GM19043 (cell line): ENCODE results near the gene OVOL3.
"Not testable (repeated sequence)": the region's sequence is repeated elsewhere in the genome, so short reads cannot be mapped to it uniquely, and the experiment has no call there.

Experiments
- ATAC-seq: cut with Tn5 transposase; IDR thresholded peaks from one replicate; pipeline ENCODE4 v1.9.1; 2021; ENCODE audit warnings: low read depth; ENCODE audit not compliant: unreplicated experiment

The OVOL3 gene

DNA sequence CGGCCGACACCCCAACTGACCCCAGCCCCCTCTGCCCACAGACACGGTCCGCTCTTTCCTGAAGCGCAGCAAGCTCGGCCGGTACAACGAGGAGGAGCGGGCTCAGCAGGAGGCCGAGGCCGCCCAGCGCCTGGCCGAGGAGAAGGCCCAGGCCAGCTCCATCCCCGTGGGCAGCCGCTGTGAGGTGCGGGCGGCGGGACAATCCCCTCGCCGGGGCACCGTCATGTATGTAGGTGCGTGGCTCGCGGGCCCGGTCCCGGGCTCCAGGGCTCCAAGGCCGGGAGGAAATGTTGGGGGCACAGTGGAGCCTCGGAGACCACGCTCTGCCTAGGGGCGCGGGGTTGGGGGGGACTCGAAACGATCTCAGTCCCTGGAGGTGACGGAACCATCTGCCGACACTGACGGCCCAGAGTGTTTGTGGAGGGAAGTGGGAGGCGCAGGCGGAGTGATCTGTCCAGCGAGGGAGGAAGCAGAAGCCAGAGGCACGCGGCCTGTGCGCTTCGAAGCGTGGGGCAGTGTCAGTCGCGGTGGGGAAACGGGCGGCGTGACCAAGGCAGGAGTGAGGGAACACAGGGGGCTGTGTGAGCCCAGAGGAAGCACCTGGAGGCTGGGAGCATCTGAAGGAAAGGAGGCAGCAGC is 10.7 kb downstream of the OVOL3 start:
- ATAC-seq, result no peak

DNA sequence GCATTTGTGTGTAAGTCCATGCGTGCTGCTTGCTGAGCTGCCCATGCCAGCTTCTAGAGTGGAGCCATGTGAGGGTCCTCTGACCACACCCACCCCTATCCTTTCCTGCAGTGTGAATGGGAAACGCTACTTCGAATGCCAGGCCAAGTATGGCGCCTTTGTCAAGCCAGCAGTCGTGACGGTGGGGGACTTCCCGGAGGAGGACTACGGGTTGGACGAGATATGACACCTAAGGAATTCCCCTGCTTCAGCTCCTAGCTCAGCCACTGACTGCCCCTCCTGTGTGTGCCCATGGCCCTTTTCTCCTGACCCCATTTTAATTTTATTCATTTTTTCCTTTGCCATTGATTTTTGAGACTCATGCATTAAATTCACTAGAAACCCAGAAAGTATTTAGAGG is 14.6 kb downstream of the OVOL3 start:
- ATAC-seq, result no peak

DNA sequence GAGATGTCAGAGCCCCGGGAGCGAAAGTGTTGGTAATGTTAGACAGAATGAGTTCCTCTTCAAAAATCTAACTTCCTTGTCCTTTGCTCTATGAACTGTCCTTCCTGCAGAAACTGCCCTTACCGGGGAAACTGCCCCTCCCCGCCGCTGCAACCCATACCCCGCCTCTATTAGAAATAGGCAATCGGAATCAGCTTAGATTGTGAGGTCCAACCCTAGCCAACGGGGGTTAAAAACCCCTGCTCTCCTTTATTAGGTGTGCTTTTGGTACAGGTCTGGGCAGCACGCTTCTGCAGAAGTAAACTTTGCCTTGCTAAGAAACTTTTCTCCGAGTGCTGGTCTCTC is 17.4 kb downstream of the OVOL3 start:
- ATAC-seq, result no peak

DNA sequence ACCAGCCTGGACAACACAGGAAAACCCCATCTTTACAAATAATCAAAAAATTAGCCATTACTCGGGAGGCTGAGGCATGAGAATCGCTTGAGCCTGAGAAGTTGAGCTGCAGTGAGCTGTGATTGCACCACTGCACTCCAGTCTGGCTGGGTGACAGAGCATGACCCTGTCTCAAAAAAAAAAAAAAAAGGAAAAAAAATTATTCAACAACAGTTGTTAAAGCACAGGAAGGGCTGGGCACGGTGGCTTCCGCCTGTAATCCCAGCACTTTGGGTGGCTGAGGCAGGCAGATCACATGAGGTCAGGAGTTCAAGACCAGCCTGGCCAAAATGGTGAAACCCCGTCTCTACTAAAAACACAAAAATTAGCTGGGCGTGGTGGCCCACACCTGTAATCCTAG is 20.3 kb downstream of the OVOL3 start:
- ATAC-seq, result not testable (repeated sequence)

DNA sequence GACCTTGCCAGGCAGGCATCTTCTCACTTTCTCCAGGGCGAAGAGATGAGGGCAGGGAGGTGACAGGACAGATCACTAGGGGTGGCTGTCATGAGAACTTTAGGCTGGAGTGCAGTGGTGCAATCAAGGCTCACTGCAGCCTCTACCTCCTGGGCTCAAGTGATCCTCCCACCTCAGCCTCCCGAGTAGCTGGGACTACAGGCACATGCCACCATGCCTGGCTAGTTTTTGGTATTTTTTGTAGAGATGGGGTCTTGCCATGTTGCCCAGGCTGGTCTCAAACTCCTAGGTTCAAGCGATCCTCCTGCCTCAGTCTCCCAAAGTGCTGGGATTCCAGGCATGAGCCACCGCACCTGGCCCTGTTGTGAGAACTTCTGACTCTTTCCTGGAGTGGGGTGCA is 23.9 kb downstream of the OVOL3 start:
- ATAC-seq, result not testable (repeated sequence)

DNA sequence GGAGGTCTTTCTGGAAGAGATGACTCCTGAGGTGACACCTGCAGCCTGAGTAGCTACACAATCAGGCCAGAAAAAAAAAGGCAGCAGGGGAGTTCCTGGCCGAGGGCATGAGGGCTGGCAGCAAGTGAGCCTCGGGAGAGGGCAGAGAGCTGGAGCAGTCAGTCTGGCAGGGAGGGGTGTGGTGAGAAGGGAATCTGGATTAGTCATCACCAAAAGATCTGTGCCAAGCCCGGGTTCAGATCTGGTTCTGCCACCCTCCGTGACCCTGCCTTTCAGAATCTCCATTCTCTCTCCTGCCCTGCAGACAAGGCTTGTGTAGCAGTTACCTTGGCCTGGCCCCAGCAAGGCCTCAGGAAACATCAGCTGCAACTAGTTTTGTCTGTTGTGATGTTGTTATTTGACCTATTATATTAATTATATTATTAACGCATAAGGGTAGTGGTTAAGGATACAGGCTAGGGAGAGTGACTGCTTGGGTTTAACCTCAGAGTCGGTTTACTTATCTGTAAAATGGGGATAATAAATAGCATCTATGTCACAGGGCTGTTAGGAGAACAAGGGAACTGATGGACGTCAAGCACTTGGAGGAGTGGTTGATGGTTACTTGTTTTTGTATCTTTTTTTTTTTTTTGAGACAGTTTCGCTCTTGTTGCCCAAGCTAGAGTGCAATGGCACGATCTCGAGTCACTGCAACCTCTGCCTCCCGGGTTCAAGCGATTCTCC is 26.2 kb downstream of the OVOL3 start:
- ATAC-seq, result no peak

DNA sequence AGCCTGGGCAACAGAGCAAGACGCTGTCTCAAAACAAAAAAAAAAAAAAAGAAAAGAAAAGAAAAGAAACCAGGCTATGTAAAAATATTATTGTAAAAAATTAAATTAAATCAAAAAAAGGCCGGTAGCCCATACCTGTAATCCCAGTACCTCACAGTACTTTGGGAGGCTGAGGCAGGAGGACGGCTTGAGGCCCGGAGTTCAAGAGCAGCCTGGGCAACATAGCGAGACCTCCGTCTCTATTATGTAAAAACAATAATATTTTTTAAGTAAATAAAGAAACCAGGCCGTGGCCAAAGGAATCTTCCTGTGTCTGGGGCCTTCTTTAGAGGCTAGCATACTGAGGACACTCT is 28.2 kb downstream of the OVOL3 start:
- no peak for ATAC-seq

DNA sequence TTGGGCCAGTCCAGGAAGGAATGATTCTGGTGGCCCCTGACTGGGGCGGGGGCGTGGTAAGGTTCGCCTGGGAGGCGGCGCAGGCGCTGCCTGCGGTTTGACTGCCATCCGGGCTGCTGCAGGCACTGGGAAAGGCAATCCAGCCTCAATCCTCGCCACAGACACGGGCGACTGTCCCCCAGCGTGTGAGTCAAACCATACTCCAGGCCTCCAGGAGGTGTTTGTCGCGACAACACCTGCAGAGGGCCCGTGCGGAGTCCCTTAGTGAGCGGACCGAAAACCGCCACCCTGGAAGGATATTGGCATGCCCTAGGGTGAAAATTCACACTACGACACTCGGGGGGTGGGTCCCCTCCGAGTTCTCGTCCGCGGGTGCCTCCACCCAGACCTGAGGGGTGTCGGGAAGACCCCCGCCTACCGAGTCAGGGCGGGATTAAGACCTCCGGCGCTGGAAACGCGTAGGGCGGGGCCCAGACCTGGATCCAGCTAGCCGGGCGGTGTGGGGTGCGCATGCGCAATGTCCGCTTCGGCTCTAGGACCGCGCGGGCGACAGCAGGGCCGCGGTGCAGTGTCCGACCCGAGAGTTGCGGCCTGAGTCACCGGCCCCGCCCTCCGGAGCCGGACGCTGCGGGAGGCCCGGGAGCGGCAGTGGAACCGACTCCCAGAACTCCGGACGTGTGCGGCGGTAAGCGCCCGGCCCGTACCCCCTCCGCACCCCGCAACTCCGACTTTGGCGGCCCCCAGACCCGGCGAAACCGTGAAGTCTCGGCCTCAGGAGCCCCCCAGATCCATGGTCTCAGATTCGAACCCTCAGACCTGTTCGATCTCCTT is 28.7 kb downstream of the OVOL3 start, which contains the start of gene CAPNS1:
CAPNS1 (plus strand) TSS at position 594 of the 831 bp plus-strand sequence. CDS start 946 bp downstream, outside the sequence.
- ATAC-seq, result peak; percentile 78

- no peak for ATAC-seq
These were observed 29.5 kb downstream of the OVOL3 start for GRCh38 chr19:36140304-36141038.

GRCh38 chr19:36141039-36141927 is 30.3 kb downstream of the OVOL3 start:
- ATAC-seq, result no peak

- ATAC-seq, result no peak
These were observed 31.1 kb downstream of the OVOL3 start for GRCh38 chr19:36142046-36142445.

GRCh38 chr19:36142496-36142895 is 31.6 kb downstream of the OVOL3 start:
- ATAC-seq, result no peak

DNA sequence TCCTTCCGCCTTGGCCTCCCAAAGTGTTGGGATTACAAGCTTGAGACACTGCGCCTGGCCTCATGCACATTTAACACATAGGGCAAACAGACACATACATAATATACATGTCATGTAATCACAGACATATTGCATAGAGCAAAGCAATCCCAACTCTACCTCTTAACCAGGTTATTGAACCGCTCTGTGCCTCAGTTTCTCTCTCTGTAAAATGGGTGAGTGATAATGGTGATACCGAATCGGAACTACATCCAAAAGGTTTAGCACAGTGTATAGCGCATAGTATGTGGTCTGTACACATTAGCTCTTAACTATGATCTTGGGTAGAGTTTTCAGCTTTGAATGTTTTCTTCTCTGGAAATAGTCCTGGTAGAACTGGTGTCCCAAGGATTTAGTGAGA is 33.7 kb downstream of the OVOL3 start:
- ATAC-seq, result no peak

DNA sequence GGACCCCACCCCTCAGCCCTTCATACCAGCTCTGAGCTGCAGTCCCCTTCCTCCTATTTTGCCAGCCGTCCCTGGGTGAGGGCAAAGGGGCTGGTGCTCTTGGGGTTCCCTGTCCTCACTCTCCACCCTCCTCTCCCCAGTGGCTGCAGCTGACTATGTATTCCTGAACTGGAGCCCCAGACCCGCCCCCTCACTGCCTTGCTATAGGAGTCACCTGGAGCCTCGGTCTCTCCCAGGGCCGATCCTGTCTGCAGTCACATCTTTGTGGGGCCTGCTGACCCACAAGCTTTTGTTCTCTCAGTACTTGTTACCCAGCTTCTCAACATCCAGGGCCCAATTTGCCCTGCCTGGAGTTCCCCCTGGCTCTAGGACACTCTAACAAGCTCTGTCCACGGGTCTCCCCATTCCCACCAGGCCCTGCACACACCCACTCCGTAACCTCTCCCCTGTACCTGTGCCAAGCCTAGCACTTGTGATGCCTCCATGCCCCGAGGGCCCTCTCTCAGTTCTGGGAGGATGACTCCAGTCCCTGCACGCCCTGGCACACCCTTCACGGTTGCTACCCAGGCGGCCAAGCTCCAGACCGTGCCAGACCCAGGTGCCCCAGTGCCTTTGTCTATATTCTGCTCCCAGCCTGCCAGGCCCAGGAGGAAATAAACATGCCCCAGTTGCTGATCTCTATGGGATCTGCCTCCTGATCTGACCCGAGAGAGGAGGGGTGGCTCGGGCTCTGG is 38.9 kb downstream of the OVOL3 start:
- ATAC-seq, result no peak

DNA sequence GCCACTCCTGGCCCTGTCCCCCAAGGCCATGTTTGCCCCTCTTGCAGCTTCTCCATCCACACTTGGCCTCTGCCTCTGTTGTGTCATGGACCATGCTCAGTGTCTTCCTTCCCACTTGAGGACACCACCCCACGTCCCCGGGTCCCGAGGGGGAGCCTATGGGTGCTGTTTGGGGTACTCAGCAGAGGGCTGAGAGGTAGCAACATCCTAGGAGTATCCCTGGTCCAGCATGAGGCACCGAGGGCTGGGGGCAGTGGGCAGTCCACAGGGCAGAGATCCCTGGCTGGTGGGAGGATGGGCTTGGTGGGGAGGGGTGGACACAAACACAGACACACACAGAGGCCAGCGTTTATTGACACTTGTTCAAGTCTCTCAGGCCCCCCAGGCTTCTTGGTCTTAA is 39.6 kb downstream of the OVOL3 start:
- ATAC-seq, result no peak

DNA sequence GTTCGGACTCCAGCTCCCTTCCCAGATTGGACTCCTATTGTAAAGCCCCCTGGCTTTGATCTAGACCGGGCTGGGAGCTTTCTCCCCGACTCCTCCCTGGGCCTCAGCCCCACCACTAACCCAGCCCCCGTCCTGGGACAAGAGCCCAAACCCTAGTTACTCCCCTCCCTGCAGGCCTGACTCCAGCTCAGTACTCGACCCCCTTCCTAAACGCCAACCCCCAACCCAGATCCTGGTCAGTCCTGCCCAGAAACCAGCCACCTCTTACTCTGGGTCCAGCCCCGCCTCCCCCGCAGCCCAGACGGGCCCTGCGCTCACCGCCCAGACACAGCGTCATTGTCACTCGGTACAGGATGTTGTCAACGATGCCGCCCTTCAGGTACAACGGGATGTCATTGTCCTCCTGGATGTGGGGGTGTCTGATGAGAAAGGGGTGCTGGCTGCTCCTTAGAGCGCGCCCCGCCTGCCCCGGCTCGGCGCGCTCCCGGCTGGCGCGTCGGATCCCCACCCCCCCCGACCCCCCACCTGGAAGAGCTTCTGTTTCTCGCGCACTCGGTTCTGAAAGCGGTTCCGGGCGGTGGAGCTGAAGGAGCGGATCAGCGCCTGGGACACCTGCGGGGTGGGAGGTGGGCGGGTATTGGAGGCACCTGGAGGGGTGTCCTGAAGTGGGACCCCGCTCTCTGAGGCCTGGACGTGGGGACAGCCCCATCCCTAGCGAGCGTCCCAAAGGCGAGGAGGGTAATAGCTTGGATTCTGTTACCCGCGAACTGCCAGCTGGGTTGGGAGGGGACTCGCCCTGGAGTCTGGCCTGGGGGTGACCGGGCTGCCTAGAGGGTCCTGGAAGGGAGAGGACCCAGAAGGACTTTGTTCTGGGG is 40.4 kb downstream of the OVOL3 start:
- no peak for ATAC-seq

- ATAC-seq, result no peak
These were observed 41.0 kb downstream of the OVOL3 start for GRCh38 chr19:36152019-36152351.

GRCh38 chr19:36152352-36153091 is 41.6 kb downstream of the OVOL3 start, which contains the start of gene COX7A1:
TSS of gene COX7A1 (minus strand) at chr19:36152447. CDS start at chr19:36152407, 40 bp downstream.
- ATAC-seq, result no peak
